Activated CD8-positive, alpha-beta memory T cell treated with anti-CD3 and anti-CD28 coated beads, Interleukin-2, amount 10 ng/mL, durations not matched to agents 7 days and 5 days (primary cell): ENCODE data around the gene TSHZ2. TPM values are rescaled to one million over a fixed set of nuclear protein-coding genes. Genes with fewer than 3 reads are reported as not detected.
"Not testable (repeated sequence)": the region's sequence is repeated elsewhere in the genome, so short reads cannot be mapped to it uniquely, and the experiment has no call there.

Experiments used
- ATAC-seq: fragments of 150-1000 bp; cut with Tn5 transposase; one replicate; pipeline ENCODE4 v1.10.0; 2021; ENCODE audit warnings: moderate library complexity
- CTCF ChIA-PET: fragments of 350-600 bp; sonication (Branson Sonifier 250); formaldehyde crosslinking; loops from one replicate; lab custom pipeline; 2021; ENCODE audit warnings: antibody characterized with exemption; lab: Charles Lee
- DNase-seq: peaks from one replicate; pipeline ENCODE4 v3.0.0-alpha.2; 2020
- H3K27ac Mint-ChIP-seq: one replicate; pipeline ENCODE4 v1.8.0; 2021; ENCODE audit warnings: mild to moderate bottlenecking, mixed read lengths
- H3K27me3 Mint-ChIP-seq: one replicate; pipeline ENCODE4 v1.8.0; 2021; ENCODE audit warnings: mixed read lengths
- H3K36me3 Mint-ChIP-seq: one replicate; pipeline ENCODE4 v1.8.0; 2021; ENCODE audit warnings: mild to moderate bottlenecking, mixed read lengths
- H3K4me1 Mint-ChIP-seq: one replicate; pipeline ENCODE4 v1.8.0; 2021; ENCODE audit warnings: mixed read lengths
- H3K4me3 Mint-ChIP-seq: one replicate; pipeline ENCODE4 v1.8.0; 2021; ENCODE audit warnings: mild to moderate bottlenecking, moderate library complexity, mixed read lengths
- H3K9me3 Mint-ChIP-seq: one replicate; pipeline ENCODE4 v1.8.0; 2022; ENCODE audit warnings: low read depth, mixed read lengths
- total RNA-seq, 2 experiments: library from RNA; stranded (reverse); gene quantifications; one replicate each; pipeline ENCODE4 v1.2.3, GENCODE V29; 2021

TSHZ2 gene
- total RNA-seq, 2 experiments from 2014 or later, result 0.18 to 1.9 TPM

DNA sequence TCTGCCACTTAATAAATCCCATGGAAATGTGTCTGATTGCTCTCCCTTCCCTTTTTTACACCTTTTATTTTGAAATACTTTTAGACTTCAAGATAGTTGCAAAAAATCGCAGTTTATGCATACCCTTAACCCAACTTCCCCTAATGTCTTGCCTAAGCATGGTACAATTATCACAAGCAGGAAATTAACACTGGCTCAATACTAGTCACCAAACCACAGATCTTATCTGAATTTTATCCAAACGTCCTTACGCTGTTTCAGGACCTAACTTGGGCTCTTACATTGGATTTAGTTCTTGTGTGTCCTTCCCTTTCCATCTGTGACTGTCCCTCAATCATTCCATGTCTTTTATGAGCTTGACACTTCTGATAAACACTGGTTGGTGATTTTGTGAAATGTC is 475.2 kb downstream of the TSHZ2 start:
- CTCF ChIA-PET, result no interaction called here
- Mint-ChIP-seq H3K36me3 (peaks cover 2% of the 10 kb centered on the region), H3K4me3 (no peak overlapping the region), H3K27ac (no peak overlapping the region), H3K27me3 (no peaks in the 10 kb centered on the region), H3K9me3 (peaks cover 12% of the 10 kb centered on the region), H3K4me1 (no peaks in the 10 kb centered on the region)
- DNase-seq (no peak), ATAC-seq (no peak)

DNA sequence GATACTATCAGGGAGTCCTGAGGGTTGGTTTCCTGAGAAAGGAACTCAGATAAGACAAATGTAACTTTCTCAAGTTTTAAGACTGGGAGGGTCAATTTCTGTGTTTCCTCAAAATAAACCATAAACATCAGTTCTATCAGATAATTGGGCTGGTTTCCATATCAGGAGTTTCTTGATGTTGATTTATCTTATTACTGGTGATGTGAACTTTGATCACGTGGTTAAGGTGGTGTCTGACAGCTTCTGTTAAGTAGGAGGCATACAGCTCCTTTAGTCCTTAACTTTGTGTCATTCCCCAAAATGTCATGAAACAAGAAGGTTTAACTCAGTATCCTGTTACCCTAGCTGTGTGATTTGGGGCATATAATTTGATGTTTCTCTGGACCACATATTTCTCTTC is 476.3 kb downstream of the TSHZ2 start:
- no peaks in the 10 kb centered on the region for H3K4me1 Mint-ChIP-seq
- peaks cover 13% of the 10 kb centered on the region for H3K9me3 Mint-ChIP-seq
- H3K4me3 Mint-ChIP-seq, result no peak overlapping the region
- peaks cover 2% of the 10 kb centered on the region for H3K36me3 Mint-ChIP-seq
- ATAC-seq (no peak), DNase-seq (no peak)
- no peaks in the 10 kb centered on the region for H3K27me3 Mint-ChIP-seq
- CTCF ChIA-PET, result no interaction called here
- no peak overlapping the region for H3K27ac Mint-ChIP-seq

DNA sequence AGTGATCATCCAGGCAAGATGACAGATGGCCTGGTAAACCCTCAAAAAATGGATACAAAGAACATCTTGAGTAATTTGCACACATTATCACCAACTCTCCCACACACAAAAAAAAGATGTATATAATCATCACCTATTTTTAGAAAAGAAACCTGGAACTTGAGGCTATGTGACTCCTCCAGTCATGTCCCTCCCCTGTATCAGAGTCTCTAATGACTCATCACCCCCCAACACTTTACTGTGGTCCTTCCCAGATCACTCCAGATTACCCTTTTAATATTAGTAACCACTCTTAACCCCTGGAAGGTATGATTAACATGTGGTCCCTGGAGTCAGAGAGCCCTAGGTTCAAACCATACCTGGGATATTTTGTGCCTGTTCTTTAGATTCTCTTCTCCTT is 476.7 kb downstream of the TSHZ2 start:
- H3K9me3 Mint-ChIP-seq, result peaks cover 13% of the 10 kb centered on the region

DNA sequence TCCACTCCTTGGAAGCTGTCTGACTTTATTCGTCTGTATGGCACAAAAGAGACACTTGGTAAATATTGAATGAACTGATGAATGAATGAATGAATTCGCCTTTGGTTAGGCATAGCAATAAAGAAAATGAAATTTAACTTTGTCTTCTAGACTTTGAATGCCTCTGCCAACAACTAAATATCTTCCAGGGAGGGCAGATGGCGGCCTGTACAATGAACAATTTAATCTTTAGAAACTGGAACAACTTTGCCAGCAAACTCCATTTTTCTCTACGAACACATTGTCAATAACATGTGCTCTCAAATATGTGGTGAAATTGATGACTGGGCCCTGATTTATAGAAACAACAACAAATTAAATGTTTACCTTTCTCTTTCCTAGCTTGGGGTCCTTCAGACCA is 480.9 kb downstream of the TSHZ2 start:
- Mint-ChIP-seq H3K36me3 (peaks cover 1% of the 10 kb centered on the region), H3K4me3 (no peak overlapping the region), H3K27me3 (no peaks in the 10 kb centered on the region), H3K4me1 (no peaks in the 10 kb centered on the region), H3K9me3 (peaks cover 14% of the 10 kb centered on the region), H3K27ac (no peak overlapping the region)
- no peak for DNase-seq
- no peak for ATAC-seq
- CTCF ChIA-PET, result no interaction called here

More for the DNA sequence above, 476.7 kb downstream of the TSHZ2 start:
- ATAC-seq (no peak), DNase-seq (no peak)
- H3K27ac Mint-ChIP-seq, result no peak overlapping the region
- peaks cover 2% of the 10 kb centered on the region for H3K36me3 Mint-ChIP-seq
- no peak overlapping the region for H3K4me3 Mint-ChIP-seq
- no peaks in the 10 kb centered on the region for H3K27me3 Mint-ChIP-seq
- CTCF ChIA-PET, result no interaction called here
- no peaks in the 10 kb centered on the region for H3K4me1 Mint-ChIP-seq

DNA sequence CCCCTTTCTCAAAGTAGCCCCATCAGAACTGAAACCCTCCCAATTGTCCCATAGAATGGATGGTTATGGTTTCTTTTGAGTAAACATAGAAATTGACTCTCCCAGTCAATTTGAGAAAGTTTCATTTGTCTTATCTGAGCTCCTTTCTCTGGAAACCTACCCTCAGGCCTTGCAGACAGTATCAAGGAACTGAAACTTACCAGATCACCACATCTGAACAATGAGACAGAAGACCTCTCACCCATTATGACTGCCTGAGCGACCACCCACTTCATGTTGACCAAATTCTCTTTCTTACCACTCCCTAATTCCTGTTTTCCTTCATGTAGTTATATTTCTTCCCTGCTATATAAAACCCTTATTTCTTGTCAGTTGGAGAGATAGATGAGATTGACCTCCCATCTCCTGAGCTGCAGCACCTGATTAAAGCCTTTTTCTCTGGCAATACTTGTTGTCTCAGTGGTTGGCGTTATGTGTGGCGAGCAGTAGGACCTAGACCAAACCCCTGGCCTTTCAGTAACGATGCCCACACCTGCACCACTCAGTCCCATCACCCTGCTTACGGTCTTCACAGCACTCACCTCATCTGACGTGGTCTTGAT is 482.6 kb downstream of the TSHZ2 start:
- Mint-ChIP-seq H3K27me3 (no peaks in the 10 kb centered on the region), H3K9me3 (peaks cover 10% of the 10 kb centered on the region), H3K4me1 (no peaks in the 10 kb centered on the region), H3K4me3 (no peak overlapping the region), H3K36me3 (no peaks in the 10 kb centered on the region), H3K27ac (no peak overlapping the region)
- CTCF ChIA-PET, result no interaction called here
- ATAC-seq (no peak), DNase-seq (no peak)

DNA sequence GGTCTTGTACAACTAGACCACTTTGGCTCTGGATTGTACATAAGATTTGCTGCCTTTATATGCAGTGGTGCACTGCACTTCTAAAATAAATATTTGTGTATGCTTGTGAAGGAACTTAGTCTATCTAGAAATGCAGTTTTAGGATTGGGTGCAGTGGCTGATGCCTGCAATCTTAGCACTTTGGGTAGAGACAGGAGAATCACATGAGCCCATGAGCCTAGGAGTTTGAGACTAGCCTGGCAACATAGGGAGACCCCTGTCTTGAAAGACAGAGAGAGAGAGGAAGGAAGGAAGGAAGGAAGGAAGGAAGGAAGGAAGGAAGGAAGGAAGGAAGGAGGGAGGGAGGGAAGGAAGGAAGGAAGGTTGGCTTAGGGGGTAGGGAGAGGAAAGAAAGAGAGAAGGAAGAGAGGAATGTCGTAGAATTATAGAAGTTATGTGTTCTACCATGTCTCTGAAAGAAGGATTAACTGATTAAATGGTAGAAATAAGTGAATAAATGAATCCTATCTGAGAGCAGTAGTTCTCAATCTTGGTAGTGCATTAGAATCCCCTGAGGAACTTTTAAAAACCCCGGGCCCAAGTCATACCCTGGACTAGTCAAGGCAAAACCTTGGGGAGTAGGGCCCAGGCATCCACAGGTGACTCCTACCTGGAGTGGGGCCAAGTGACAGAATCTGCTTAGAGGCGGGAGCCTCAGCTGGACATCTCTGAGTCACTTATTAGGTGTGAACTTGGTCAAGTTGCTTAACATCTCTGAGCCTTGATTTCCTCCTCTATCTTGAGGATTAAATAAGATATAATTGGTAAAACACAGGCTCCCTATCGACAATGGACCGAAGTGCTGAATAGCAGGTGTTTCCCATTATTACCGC is 491.2 kb downstream of the TSHZ2 start:
- no peak overlapping the region for H3K4me3 Mint-ChIP-seq
- ATAC-seq, result no peak
- no peak for DNase-seq
- H3K36me3 Mint-ChIP-seq, result no peaks in the 10 kb centered on the region
- no peak overlapping the region for H3K27ac Mint-ChIP-seq
- CTCF ChIA-PET, result no interaction called here
- no peaks in the 10 kb centered on the region for H3K9me3 Mint-ChIP-seq
- H3K4me1 Mint-ChIP-seq, result no peaks in the 10 kb centered on the region
- H3K27me3 Mint-ChIP-seq, result peaks cover 4% of the 10 kb centered on the region

DNA sequence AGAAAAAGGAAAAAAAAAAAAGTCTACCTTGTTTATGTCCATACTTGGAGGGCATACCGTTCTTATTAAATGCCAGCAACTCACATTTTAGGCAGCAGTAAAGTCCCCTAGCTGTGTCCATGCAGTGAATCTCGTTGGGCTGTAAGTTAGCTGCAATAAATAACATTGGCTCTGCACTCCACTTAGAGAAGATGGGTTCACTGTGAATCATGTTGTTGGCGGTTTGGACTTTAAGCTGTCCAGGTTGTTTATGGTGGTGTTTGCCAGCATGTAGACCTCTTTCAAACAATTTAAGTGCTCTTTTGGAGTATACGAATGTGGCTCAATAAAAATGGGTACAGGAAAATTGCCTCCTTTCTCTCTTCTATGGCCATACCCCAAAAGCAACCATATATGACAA is 494.1 kb downstream of the TSHZ2 start:
- Mint-ChIP-seq H3K9me3 (no peaks in the 10 kb centered on the region), H3K36me3 (no peaks in the 10 kb centered on the region), H3K4me1 (no peaks in the 10 kb centered on the region), H3K27ac (no peak overlapping the region), H3K27me3 (peaks cover 4% of the 10 kb centered on the region), H3K4me3 (no peak overlapping the region)
- DNase-seq (no peak), ATAC-seq (no peak)
- CTCF ChIA-PET, result no interaction called here

DNA sequence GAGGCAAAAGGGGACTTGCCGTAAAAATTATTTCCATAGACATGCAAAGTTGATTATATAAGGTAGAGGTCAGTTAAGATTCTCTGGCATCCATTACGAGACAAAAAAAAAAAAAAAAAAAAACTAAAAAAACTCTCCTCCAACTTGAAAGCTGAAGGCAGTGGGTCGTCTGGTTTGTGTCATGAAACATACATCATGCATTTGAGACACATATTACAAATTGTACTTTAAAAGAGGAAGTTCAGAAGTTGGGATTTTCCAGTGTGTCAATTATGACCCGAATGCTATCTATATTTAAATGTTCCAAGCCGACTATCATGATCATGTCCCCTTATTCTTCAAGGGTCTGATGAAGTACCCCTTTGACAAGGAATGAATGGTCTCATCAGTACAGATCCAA is 496.4 kb downstream of the TSHZ2 start:
- CTCF ChIA-PET, result no interaction called here
- no peak overlapping the region for H3K4me3 Mint-ChIP-seq
- H3K36me3 Mint-ChIP-seq, result no peaks in the 10 kb centered on the region
- no peak for DNase-seq
- no peaks in the 10 kb centered on the region for H3K4me1 Mint-ChIP-seq
- no peaks in the 10 kb centered on the region for H3K9me3 Mint-ChIP-seq
- peaks cover 4% of the 10 kb centered on the region for H3K27me3 Mint-ChIP-seq
- H3K27ac Mint-ChIP-seq, result no peak overlapping the region
- no peak for ATAC-seq

DNA sequence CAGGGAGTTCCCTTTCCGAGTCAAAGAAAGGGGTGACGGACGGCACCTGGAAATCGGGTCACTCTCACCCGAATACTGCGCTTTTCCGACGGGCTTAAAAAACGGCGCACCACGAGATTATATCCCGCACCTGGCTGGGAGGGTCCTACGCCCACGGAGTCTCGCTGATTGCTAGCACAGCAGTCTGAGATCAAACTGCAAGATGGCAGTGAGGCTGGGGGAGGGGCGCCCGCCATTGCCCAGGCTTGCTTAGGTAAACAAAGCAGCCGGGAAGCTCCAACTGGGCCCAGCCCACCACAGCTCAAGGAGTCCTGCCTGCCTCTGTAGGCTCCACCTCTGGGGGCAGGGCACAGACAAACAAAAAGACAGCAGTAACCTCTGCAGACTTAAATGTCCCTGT is 500.7 kb downstream of the TSHZ2 start:
- H3K4me3 Mint-ChIP-seq, CTCF ChIA-PET, ATAC-seq, DNase-seq, H3K4me1 Mint-ChIP-seq, H3K36me3 Mint-ChIP-seq, H3K27me3 Mint-ChIP-seq, H3K27ac Mint-ChIP-seq, H3K9me3 Mint-ChIP-seq: not testable (repeated sequence)

DNA sequence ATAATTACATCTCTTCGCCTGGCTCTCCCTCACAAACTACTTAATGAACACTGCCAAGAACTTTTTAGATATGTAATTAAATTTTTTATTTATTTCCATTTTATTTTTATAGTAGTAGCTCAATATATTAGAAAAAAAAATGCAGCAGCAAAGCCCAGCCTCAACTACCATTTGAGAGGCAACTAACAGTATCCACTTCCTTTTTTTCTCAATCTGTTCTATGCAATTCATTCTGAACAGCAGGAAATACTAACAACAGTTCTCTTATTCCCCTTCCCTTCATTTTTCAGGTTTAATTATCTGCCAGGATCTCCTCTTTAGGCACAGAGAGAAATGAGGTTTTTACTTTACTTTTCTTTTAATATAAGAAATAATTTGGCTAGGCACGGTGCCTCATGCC is 508.8 kb downstream of the TSHZ2 start:
- CTCF ChIA-PET, result no interaction called here
- ATAC-seq (no peak), DNase-seq (no peak)
- no peak overlapping the region for H3K27ac Mint-ChIP-seq
- no peaks in the 10 kb centered on the region for H3K4me1 Mint-ChIP-seq
- no peaks in the 10 kb centered on the region for H3K27me3 Mint-ChIP-seq
- no peaks in the 10 kb centered on the region for H3K36me3 Mint-ChIP-seq
- H3K4me3 Mint-ChIP-seq, result no peak overlapping the region
- H3K9me3 Mint-ChIP-seq, result no peaks in the 10 kb centered on the region

DNA sequence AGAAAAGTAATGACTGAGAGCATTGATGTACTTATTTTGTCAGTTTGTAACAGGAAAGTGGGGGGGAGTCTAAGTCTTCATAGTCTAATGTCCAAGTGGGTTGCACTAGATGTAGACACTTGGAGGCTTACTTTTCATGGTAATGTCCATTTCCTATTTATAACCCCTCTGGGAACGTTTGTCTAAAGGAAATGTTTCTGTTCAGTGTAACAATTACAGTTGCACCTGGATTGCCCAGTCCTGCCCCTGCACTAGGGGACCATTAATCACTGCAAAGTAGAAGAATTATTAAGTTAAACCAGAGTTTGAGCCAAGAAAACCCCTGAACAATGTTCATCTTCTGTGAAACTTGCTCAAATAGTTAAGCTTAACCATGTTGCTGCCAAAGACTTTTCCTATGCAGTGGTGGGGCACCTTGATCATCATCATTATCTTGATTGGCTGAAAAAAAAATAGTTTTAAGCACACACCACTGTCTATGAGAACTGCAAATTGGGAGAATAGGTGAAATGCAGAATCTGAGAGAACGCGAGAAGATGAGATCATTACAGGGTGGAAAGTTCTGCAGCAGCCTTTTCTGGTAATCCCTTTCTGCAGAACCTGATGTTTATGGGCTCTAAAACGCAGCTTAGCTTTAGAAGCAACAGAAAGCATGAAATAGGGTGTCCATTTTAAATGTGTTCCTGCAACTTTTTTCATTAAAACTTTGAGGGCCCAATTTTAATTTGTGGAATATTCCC is 515.5 kb downstream of the TSHZ2 start:
- ATAC-seq (no peak), DNase-seq (no peak)
- peaks cover 13% of the 10 kb centered on the region for H3K27me3 Mint-ChIP-seq
- H3K9me3 Mint-ChIP-seq, result no peaks in the 10 kb centered on the region
- CTCF ChIA-PET, result no interaction called here
- peaks cover 2% of the 10 kb centered on the region for H3K4me1 Mint-ChIP-seq
- H3K36me3 Mint-ChIP-seq, result no peaks in the 10 kb centered on the region
- no peak overlapping the region for H3K27ac Mint-ChIP-seq
- H3K4me3 Mint-ChIP-seq, result no peak overlapping the region

DNA sequence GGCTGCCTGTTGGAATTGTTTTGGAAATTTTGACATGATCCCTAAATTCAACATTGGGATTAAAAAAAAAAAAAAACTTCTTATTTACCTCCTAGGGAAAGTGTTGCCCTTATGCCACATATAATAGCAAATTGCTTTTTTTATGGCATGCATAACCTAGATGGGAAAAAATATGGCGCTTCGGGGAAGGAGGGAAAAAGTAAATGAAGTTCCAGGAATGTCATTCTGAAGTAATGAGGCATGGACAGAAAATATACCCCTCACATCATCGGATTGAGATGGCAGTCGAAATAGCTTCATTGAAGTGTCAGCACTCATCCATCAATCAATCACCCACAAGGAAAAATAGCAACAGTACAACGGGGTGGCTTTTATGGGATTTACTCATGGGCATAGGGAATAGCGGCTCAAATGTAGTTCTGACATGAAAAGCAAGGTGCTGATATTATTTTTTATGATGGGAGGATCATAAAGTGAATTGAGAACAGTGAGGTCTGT is 516.7 kb downstream of the TSHZ2 start:
- peaks cover 2% of the 10 kb centered on the region for H3K4me1 Mint-ChIP-seq
- ATAC-seq, result no peak
- H3K27me3 Mint-ChIP-seq, result peaks cover 16% of the 10 kb centered on the region
- no peaks in the 10 kb centered on the region for H3K9me3 Mint-ChIP-seq
- H3K4me3 Mint-ChIP-seq, result no peak overlapping the region
- DNase-seq, result no peak
- CTCF ChIA-PET, result interaction anchor here (0.7 kb wide), 1 partner anchor 451 kb away, joined by 3 read pairs; no protein-coding TSS in a partner anchor
- H3K27ac Mint-ChIP-seq, result no peak overlapping the region
- no peaks in the 10 kb centered on the region for H3K36me3 Mint-ChIP-seq

DNA sequence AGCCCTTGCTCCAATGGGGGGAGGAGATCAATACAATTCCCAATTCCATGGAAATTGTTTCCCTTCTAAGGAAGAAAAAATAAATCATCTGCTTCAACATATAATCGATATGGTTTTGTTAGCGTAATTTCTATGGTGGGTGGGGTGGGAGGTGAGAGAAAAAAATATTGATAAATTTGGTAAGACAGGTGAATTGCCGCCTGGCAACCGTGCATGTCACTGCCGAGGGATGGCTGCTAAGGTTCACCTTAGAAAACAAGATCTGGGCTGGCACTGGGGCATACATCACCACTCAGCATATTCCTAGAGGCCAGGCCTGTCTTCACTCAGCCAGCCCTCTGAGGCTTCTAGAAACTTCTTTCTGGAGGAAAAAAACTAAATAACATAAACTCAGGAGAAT is 517.4 kb downstream of the TSHZ2 start:
- Mint-ChIP-seq H3K27ac (no peak overlapping the region), H3K4me1 (peaks cover 2% of the 10 kb centered on the region), H3K27me3 (peaks cover 16% of the 10 kb centered on the region), H3K4me3 (no peak overlapping the region), H3K36me3 (no peaks in the 10 kb centered on the region), H3K9me3 (no peaks in the 10 kb centered on the region)
- ATAC-seq (no peak), DNase-seq (no peak)
- CTCF ChIA-PET, result no interaction called here
